Chondrocyte (in vitro differentiated cells): ENCODE measurements around the gene DAD1. TPM values are rescaled to one million over a fixed set of nuclear protein-coding genes. Genes with fewer than 3 reads are reported as not detected.
"Not testable (repeated sequence)": the region's sequence is repeated elsewhere in the genome, so short reads cannot be mapped to it uniquely, and the experiment has no call there.

Experiments used
- DNase-seq: peaks from one replicate; pipeline ENCODE4 v3.0.0; 2021; ENCODE audit warnings: mixed read lengths, low spot score
- H3K27ac Mint-ChIP-seq: one replicate; pipeline ENCODE4 v1.8.0; 2021; ENCODE audit warnings: mild to moderate bottlenecking, moderate library complexity, mixed read lengths; ENCODE audit not compliant: unreplicated experiment
- H3K27me3 Mint-ChIP-seq: 2 replicates; pipeline ENCODE4 v1.8.0; 2021; ENCODE audit warnings: low read depth, mixed read lengths
- H3K36me3 Mint-ChIP-seq: 2 replicates; pipeline ENCODE4 v1.8.0; 2021; ENCODE audit warnings: low read depth, mixed read lengths
- H3K4me1 Mint-ChIP-seq: 2 replicates; pipeline ENCODE4 v1.8.0; 2021; ENCODE audit warnings: low read depth, mild to moderate bottlenecking, mixed read lengths
- H3K4me3 Mint-ChIP-seq: one replicate; pipeline ENCODE4 v1.8.0; 2021; ENCODE audit warnings: mild to moderate bottlenecking, moderate library complexity, mixed read lengths; ENCODE audit not compliant: unreplicated experiment
- H3K9me3 Mint-ChIP-seq: 2 replicates; pipeline ENCODE4 v1.8.0; 2021; ENCODE audit warnings: low read depth, mixed read lengths
- long read RNA-seq: library from polyadenylated mRNA; stranded (forward); transcript quantifications from one replicate; pipeline ENCODE4 v2.0.0, GENCODE V29; 2021
- total RNA-seq: library from RNA; stranded (reverse); gene quantifications from 3 replicates; pipeline ENCODE4 v1.2.1, GENCODE V29; 2021
- TF ChIP-seq, protein P1 (sequence below): fragments of 200-600 bp; sonication (generic); IDR thresholded peaks from 2 replicates; pipeline ENCODE4 v1.5.0; 2021; ENCODE audit warnings: antibody characterized with exemption, mild to moderate bottlenecking, moderate library complexity

DAD1 gene
- total RNA-seq, result 248 to 266 TPM (median 253 TPM) in 3 replicates
- long read RNA-seq, transcript DAD1-204 (2 exons, 441 nt), result minor isoform, 5 of 258 reads
- long read RNA-seq, transcript DAD1-201 (3 exons, 731 nt), result major isoform, 238 of 258 reads
- long read RNA-seq, partial matches to known transcripts, result 4 of 258 reads
- long read RNA-seq, other reads (novel, unspliced or antisense), result 11 of 258 reads

- peak; percentile 98 for DNase-seq
- peaks cover 5% of the 10 kb centered on the region for H3K36me3 Mint-ChIP-seq
- no peaks in the 10 kb centered on the region for H3K9me3 Mint-ChIP-seq
- H3K4me1 Mint-ChIP-seq, result peaks cover 48% of the 10 kb centered on the region
- TF ChIP-seq, protein P1, sequence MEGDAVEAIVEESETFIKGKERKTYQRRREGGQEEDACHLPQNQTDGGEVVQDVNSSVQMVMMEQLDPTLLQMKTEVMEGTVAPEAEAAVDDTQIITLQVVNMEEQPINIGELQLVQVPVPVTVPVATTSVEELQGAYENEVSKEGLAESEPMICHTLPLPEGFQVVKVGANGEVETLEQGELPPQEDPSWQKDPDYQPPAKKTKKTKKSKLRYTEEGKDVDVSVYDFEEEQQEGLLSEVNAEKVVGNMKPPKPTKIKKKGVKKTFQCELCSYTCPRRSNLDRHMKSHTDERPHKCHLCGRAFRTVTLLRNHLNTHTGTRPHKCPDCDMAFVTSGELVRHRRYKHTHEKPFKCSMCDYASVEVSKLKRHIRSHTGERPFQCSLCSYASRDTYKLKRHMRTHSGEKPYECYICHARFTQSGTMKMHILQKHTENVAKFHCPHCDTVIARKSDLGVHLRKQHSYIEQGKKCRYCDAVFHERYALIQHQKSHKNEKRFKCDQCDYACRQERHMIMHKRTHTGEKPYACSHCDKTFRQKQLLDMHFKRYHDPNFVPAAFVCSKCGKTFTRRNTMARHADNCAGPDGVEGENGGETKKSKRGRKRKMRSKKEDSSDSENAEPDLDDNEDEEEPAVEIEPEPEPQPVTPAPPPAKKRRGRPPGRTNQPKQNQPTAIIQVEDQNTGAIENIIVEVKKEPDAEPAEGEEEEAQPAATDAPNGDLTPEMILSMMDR, result no peak
- H3K27me3 Mint-ChIP-seq, result peaks cover 2% of the 10 kb centered on the region
- peak within 1 kb of the TSS; percentile 98 for H3K27ac Mint-ChIP-seq
- peak within 1 kb of the TSS; percentile 81 for H3K4me3 Mint-ChIP-seq
Observed at GRCh38 chr14:22589096-22589839, at the start of gene DAD1. Gene DAD1, minus strand, starts transcription at chr14:22589224. Its CDS starts 67 bp downstream, at chr14:22589157.

- H3K4me3 Mint-ChIP-seq, DNase-seq, H3K36me3 Mint-ChIP-seq, H3K4me1 Mint-ChIP-seq, H3K9me3 Mint-ChIP-seq, H3K27me3 Mint-ChIP-seq, H3K27ac Mint-ChIP-seq: not testable (repeated sequence)
Observed at GRCh38 chr14:22635980-22636379, 47.0 kb upstream of the DAD1 start.

DNA sequence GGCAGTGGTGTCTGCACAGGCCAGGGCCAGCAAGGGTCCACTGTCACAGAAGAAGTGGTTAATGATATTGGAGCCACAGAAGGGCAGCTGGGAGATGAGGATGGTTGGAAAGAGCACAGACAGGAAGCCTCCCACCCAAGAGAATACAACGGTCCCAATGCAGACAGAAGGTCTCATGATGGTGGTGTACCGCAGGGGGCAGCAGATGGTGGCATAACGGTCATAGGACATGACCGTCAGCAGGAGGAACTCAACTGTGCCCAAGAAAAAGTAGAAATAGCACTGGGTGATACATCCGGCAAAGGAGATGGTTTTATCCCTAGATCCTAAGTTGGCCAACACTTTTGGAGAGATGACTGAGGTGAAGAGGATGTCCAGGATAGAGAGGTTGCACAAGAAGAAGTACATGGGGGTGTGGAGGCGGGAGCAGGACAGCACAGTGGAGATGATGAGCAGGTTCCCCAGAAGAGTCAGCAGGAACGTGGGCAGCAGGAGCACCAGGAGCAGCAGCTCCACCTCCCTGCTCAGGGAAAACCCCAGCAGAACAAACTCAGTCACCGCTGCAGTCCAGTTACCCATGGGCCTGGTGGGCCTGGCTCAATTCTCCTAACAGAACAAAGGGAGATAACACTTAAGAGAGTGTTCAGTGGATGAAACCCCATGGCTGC lies 45.3 kb upstream of the DAD1 start:
- Mint-ChIP-seq H3K4me3 (no peak overlapping the region), H3K36me3 (peaks cover 7% of the 10 kb centered on the region), H3K4me1 (peaks cover 17% of the 10 kb centered on the region), H3K27me3 (no peaks in the 10 kb centered on the region), H3K9me3 (peaks cover 7% of the 10 kb centered on the region), H3K27ac (no peak overlapping the region)
- TF ChIP-seq, protein P1, result no peak
- DNase-seq, result no peak

GRCh38 chr14:22630486-22630885 lies 41.5 kb upstream of the DAD1 start:
- Mint-ChIP-seq H3K27ac (peak overlapping the region; percentile 91), H3K9me3 (peaks cover 7% of the 10 kb centered on the region), H3K4me1 (peaks cover 27% of the 10 kb centered on the region), H3K36me3 (peaks cover 7% of the 10 kb centered on the region), H3K4me3 (peak overlapping the region; percentile 16), H3K27me3 (no peaks in the 10 kb centered on the region)
- DNase-seq, result no peak
- TF ChIP-seq, protein P1, result no peak

GRCh38 chr14:22630066-22630465 lies 41.0 kb upstream of the DAD1 start:
- H3K27ac Mint-ChIP-seq, result peak overlapping the region; percentile 91
- H3K4me1 Mint-ChIP-seq, result peaks cover 27% of the 10 kb centered on the region
- no peak for DNase-seq
- no peaks in the 10 kb centered on the region for H3K27me3 Mint-ChIP-seq
- H3K36me3 Mint-ChIP-seq, result peaks cover 7% of the 10 kb centered on the region
- H3K4me3 Mint-ChIP-seq, result no peak overlapping the region
- TF ChIP-seq, protein P1, result peak; percentile 12
- peaks cover 7% of the 10 kb centered on the region for H3K9me3 Mint-ChIP-seq
